HepG2 (cell line): ENCODE data around the gene DCLRE1C. TPM values are rescaled to one million over a fixed set of nuclear protein-coding genes. Genes with fewer than 3 reads are reported as not detected.
A peak's percentile ranks its signal among the peaks of the same experiment; 100 is the strongest.

Source experiments
- CENPX ChIP-seq: sonication (generic); formaldehyde crosslinking; IDR thresholded peaks from 2 replicates; pipeline ENCODE4 v1.9.0; 2021; ENCODE audit warnings: mild to moderate bottlenecking, missing genetic modification reagents, moderate library complexity
- FOXA3 ChIP-seq: IDR thresholded peaks from 2 replicates; pipeline ENCODE4 v1.6.1; 2016; ENCODE audit warnings: missing genetic modification reagents, missing compliant biosample characterization
- MAZ ChIP-seq, 2 experiments: sonication (generic) in 1 of 2; formaldehyde crosslinking in 1 of 2; IDR thresholded peaks; 2 replicates each; pipeline versions ENCODE4 v1.5.0 to v1.6.1; 2012 to 2020; ENCODE audit warnings: low read depth in 2 of 2, mild to moderate bottlenecking in 2 of 2, borderline replicate concordance in 1 of 2, improper control_type of control experiment in 1 of 2, low read length in 1 of 2, missing genetic modification reagents in 1 of 2, moderate library complexity in 1 of 2
- NFE2L2 ChIP-seq: fragments of 150-350 bp; IDR thresholded peaks from 2 replicates; pipeline ENCODE4 v1.6.1; 2014; ENCODE audit warnings: low read length
- RFX1 ChIP-seq: fragments of 450-650 bp; IDR thresholded peaks from 2 replicates; pipeline ENCODE4 v1.6.1; 2017
- SCMH1 ChIP-seq: sonication (generic); formaldehyde crosslinking; IDR thresholded peaks from 2 replicates; pipeline ENCODE4 v1.9.0; 2021; ENCODE audit warnings: missing genetic modification reagents, mild to moderate bottlenecking, borderline replicate concordance
- SIN3B ChIP-seq: fragments of 150-350 bp; IDR thresholded peaks from 2 replicates; pipeline ENCODE4 v1.6.1; 2014; ENCODE audit warnings: low read length
- ZFP82 ChIP-seq: sonication (generic); formaldehyde crosslinking; IDR thresholded peaks from 2 replicates; pipeline ENCODE4 v1.5.1; 2020; ENCODE audit warnings: mild to moderate bottlenecking, missing genetic modification reagents, borderline replicate concordance
- ZNF292 ChIP-seq: sonication (generic); formaldehyde crosslinking; IDR thresholded peaks from 2 replicates; pipeline ENCODE4 v1.8.1; 2022; ENCODE audit warnings: mild to moderate bottlenecking, low read depth, missing genetic modification reagents, borderline replicate concordance
- ZNF44 ChIP-seq: sonication (generic); formaldehyde crosslinking; IDR thresholded peaks from 2 replicates; pipeline ENCODE4 v1.5.1; 2020; ENCODE audit warnings: mild to moderate bottlenecking, missing genetic modification reagents
- ZNF543 ChIP-seq: sonication (generic); formaldehyde crosslinking; IDR thresholded peaks from 2 replicates; pipeline ENCODE4 v1.4.0; 2020; ENCODE audit warnings: mild to moderate bottlenecking, missing genetic modification reagents
- polyA plus RNA-seq, 8 experiments: library from polyadenylated mRNA; depleted of rRNA in 3 of 8; stranded (reverse) in 7 of 8; unstranded in 1 of 8; fragments of >200 nt; fragmentation: Illumina TruSeq in 4 of 8; extraction: Trizol in 4 of 8; gene quantifications; 2 replicates each; pipeline versions ENCODE4 v1.2.1 to v1.2.3, GENCODE V29; 2011 to 2016; ENCODE audit warnings: low read depth in 4 of 8, missing spikeins in 1 of 8, mixed read lengths in 1 of 8; ENCODE audit not compliant: insufficient read depth in 1 of 8
- total RNA-seq, 5 experiments: library from RNA; depleted of rRNA; stranded (reverse); fragments of >200 nt; fragmentation: Illumina TruSeq; extraction: Trizol; gene quantifications; 2 replicates each; pipeline ENCODE4 v1.2.3, GENCODE V29; 2016; ENCODE audit warnings: low read depth in 1 of 5
- TF ChIP-seq, protein P1 (sequence below): sonication (generic); formaldehyde crosslinking; IDR thresholded peaks from 2 replicates; pipeline ENCODE4 v1.4.0; 2020; ENCODE audit warnings: missing genetic modification reagents
- TF ChIP-seq, protein P2 (sequence below): sonication (generic); formaldehyde crosslinking; IDR thresholded peaks from 2 replicates; pipeline ENCODE4 v1.4.0; 2020; ENCODE audit warnings: mild to moderate bottlenecking, missing genetic modification reagents, borderline replicate concordance
- TF ChIP-seq, protein P3 (sequence below): IDR thresholded peaks from 2 replicates; pipeline ENCODE4 v1.6.1; 2016; ENCODE audit warnings: missing biosample characterization, missing genetic modification reagents, low read depth
- TF ChIP-seq, protein P4 (sequence below): sonication (generic); formaldehyde crosslinking; IDR thresholded peaks from 2 replicates; pipeline ENCODE4 v1.4.0; 2020; ENCODE audit warnings: missing genetic modification reagents, borderline replicate concordance
- TF ChIP-seq, protein P5 (sequence below): sonication (generic); formaldehyde crosslinking; IDR thresholded peaks from 2 replicates; pipeline ENCODE4 v1.8.1; 2023; ENCODE audit warnings: mild to moderate bottlenecking, missing genetic modification reagents

DCLRE1C gene
- total and polyA plus RNA-seq, 2 of the 13 experiments (the other 11 are each of a cell fraction or from before 2014, with no cell fraction given): 3.0 to 10.3 TPM

DNA sequence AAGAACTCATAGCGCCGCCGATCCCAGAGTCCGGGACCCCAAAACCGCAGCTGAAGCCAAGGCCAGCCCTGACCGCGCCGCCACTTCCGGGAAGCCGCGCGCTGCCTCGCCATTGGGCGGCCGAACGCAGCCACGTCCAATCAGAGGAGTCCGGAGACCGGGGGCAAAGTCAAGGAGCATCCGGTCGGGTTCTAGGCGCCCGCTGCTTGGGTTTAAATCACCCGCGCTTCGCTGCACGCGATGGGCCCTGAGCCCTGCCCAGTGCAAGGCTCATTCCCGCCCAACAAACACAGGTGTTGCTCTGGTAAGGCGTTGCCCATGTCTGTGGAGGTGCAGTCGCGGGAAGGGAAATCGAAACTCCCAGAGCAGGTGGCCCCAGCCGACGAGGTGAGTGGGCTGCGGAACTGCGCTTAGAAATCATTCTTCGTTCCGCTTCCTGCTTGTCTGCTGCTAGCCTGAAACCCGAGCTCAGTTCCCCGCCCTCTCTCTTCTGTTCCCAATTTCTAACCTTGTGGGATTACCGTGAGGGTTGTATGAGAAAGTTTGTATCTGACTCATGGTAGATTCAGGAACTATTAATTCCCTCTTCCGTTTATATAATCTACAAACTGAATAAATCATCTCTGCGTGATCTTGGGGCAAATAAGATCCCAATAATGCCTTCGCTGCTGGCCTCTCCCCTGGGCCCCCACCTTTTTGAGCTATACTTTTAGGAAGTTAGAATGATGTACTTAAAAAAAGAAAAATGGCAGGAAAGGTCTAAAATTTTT is at the start of gene DCLRE1C (continued):
- TF ChIP-seq, protein P1, sequence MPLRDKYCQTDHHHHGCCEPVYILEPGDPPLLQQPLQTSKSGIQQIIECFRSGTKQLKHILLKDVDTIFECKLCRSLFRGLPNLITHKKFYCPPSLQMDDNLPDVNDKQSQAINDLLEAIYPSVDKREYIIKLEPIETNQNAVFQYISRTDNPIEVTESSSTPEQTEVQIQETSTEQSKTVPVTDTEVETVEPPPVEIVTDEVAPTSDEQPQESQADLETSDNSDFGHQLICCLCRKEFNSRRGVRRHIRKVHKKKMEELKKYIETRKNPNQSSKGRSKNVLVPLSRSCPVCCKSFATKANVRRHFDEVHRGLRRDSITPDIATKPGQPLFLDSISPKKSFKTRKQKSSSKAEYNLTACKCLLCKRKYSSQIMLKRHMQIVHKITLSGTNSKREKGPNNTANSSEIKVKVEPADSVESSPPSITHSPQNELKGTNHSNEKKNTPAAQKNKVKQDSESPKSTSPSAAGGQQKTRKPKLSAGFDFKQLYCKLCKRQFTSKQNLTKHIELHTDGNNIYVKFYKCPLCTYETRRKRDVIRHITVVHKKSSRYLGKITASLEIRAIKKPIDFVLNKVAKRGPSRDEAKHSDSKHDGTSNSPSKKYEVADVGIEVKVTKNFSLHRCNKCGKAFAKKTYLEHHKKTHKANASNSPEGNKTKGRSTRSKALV (CRISPR knock-in tag): peak; percentile 86
- TF ChIP-seq ZNF543 (CRISPR knock-in tag) (peak; percentile 83; the same call in 1 of the 2 replicates), MAZ (IDR thresholded peaks at IDR 0.05; ENCODE audit: borderline replicate concordance, low read depth, low read length) (peak; percentile 63; the same call in 1 of the 2 replicates), MAZ (CRISPR knock-in tag; IDR thresholded peaks at IDR 0.05; ENCODE audit: low read depth) (peak; percentile 58), CENPX (CRISPR knock-in tag) (no peak), SCMH1 (no peak), SIN3B (peak; percentile 53; the same call in 1 of the 2 replicates), FOXA3 (CRISPR knock-in tag) (peak; percentile 59; the same call in 1 of the 2 replicates), ZNF292 (CRISPR knock-in tag) (peak; percentile 93), RFX1 (no peak), NFE2L2 (no peak), ZFP82 (CRISPR knock-in tag) (no peak), ZNF44 (CRISPR knock-in tag) (peak; percentile 76; the same call in 1 of the 2 replicates)
- TF ChIP-seq, protein P2, sequence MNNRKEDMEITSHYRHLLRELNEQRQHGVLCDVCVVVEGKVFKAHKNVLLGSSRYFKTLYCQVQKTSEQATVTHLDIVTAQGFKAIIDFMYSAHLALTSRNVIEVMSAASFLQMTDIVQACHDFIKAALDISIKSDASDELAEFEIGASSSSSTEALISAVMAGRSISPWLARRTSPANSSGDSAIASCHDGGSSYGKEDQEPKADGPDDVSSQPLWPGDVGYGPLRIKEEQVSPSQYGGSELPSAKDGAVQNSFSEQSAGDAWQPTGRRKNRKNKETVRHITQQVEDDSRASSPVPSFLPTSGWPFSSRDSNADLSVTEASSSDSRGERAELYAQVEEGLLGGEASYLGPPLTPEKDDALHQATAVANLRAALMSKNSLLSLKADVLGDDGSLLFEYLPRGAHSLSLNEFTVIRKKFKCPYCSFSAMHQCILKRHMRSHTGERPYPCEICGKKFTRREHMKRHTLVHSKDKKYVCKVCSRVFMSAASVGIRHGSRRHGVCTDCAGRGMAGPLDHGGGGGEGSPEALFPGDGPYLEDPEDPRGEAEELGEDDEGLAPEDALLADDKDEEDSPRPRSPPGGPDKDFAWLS (CRISPR knock-in tag): no peak
- TF ChIP-seq, protein P3, sequence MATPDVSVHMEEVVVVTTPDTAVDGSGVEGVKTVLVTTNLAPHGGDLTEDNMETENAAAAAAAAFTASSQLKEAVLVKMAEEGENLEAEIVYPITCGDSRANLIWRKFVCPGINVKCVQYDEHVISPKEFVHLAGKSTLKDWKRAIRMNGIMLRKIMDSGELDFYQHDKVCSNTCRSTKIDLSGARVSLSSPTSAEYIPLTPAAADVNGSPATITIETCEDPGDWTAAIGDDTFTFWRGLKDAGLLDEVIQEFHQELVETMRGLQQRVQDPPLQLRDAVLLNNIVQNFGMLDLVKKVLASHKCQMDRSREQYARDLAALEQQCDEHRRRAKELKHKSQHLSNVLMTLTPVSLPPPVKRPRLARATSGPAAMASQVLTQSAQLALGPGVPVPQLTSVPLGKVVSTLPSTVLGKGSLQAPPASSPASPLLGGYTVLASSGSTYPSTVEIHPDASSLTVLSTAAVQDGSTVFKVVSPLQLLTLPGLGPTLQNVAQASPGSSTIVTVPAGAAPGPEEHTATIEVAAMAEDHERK (CRISPR knock-in tag): no peak
- TF ChIP-seq, protein P4, sequence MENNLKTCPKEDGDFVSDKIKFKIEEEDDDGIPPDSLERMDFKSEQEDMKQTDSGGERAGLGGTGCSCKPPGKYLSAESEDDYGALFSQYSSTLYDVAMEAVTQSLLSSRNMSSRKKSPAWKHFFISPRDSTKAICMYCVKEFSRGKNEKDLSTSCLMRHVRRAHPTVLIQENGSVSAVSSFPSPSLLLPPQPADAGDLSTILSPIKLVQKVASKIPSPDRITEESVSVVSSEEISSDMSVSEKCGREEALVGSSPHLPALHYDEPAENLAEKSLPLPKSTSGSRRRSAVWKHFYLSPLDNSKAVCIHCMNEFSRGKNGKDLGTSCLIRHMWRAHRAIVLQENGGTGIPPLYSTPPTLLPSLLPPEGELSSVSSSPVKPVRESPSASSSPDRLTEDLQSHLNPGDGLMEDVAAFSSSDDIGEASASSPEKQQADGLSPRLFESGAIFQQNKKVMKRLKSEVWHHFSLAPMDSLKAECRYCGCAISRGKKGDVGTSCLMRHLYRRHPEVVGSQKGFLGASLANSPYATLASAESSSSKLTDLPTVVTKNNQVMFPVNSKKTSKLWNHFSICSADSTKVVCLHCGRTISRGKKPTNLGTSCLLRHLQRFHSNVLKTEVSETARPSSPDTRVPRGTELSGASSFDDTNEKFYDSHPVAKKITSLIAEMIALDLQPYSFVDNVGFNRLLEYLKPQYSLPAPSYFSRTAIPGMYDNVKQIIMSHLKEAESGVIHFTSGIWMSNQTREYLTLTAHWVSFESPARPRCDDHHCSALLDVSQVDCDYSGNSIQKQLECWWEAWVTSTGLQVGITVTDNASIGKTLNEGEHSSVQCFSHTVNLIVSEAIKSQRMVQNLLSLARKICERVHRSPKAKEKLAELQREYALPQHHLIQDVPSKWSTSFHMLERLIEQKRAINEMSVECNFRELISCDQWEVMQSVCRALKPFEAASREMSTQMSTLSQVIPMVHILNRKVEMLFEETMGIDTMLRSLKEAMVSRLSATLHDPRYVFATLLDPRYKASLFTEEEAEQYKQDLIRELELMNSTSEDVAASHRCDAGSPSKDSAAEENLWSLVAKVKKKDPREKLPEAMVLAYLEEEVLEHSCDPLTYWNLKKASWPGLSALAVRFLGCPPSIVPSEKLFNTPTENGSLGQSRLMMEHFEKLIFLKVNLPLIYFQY (CRISPR knock-in tag): 0 out of 2 replicates have a peak, but pooled peaks have one; percentile 33
- TF ChIP-seq, protein P5, sequence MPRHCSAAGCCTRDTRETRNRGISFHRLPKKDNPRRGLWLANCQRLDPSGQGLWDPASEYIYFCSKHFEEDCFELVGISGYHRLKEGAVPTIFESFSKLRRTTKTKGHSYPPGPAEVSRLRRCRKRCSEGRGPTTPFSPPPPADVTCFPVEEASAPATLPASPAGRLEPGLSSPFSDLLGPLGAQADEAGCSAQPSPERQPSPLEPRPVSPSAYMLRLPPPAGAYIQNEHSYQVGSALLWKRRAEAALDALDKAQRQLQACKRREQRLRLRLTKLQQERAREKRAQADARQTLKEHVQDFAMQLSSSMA: peak; percentile 97
